IMR-90 (cell line): Measurements from ENCODE around the gene OR5M8. TPM values are rescaled to one million over a fixed set of nuclear protein-coding genes. Genes with fewer than 3 reads are reported as not detected.

ENCODE experiments used
- ATAC-seq: fragments of 200-7000 bp; cut with Tn5 transposase; 2 replicates; pipeline ENCODE4 v1.9.1; 2020; ENCODE audit warnings: low read depth, mild to moderate bottlenecking, moderate library complexity
- BruUV-seq: library from RNA; stranded (reverse); fragments of 400-500 nt; replicated peaks from 2 replicates; lab custom pipeline; 2021; lab: Mats Ljungman, UMichigan
- CTCF ChIA-PET: fragments of 300-600 bp; formaldehyde crosslinking; extraction: SDS; loops from one replicate; lab custom pipeline; 2021; ENCODE audit warnings: antibody characterized with exemption; lab: Yijun Ruan, JAX
- POLR2A ChIA-PET: fragments of 300-600 bp; sonication (Branson Sonifier 250); formaldehyde crosslinking; loops from one replicate; lab custom pipeline; 2022; ENCODE audit warnings: antibody characterized with exemption; ENCODE audit not compliant: unreplicated experiment; lab: Charles Lee
- DNase-seq: peaks from one replicate; pipeline ENCODE4 v3.0.0; 2013
- H2AFZ ChIP-seq: replicated peaks from 2 replicates; pipeline ENCODE3; 2013; ENCODE audit warnings: low read length, mild to moderate bottlenecking; ENCODE audit not compliant: poor library complexity
- H2AK5ac ChIP-seq: 2 replicates; pipeline ENCODE4 v1.6.1; 2013; ENCODE audit warnings: low read depth, low read length, inconsistent platforms
- H2AK9ac ChIP-seq: replicated peaks from 2 replicates; pipeline ENCODE3; 2013; ENCODE audit warnings: mild to moderate bottlenecking, low read depth, low read length, moderate library complexity; ENCODE audit not compliant: poor library complexity
- H2BK120ac ChIP-seq: 2 replicates; pipeline ENCODE4 v1.6.1; 2013; ENCODE audit warnings: low read depth, low read length, inconsistent platforms
- H2BK15ac ChIP-seq: 3 replicates; pipeline ENCODE4 v1.6.1; 2013; ENCODE audit warnings: low read depth, low read length, inconsistent platforms
- H2BK20ac ChIP-seq: 2 replicates; pipeline ENCODE4 v1.6.1; 2013; ENCODE audit warnings: low read depth, mild to moderate bottlenecking, inconsistent platforms, low read length, moderate library complexity
- H2BK5ac ChIP-seq: 2 replicates; pipeline ENCODE4 v1.6.1; 2013; ENCODE audit warnings: mild to moderate bottlenecking, low read depth, low read length, inconsistent platforms; ENCODE audit not compliant: poor library complexity, severe bottlenecking
- H3K14ac ChIP-seq: replicated peaks from 2 replicates; pipeline ENCODE4 v1.6.1; 2013; ENCODE audit warnings: low read depth, low read length, inconsistent platforms
- H3K18ac ChIP-seq: 2 replicates; pipeline ENCODE4 v1.6.1; 2013; ENCODE audit warnings: low read depth, low read length, control low read depth
- H3K23ac ChIP-seq: 2 replicates; pipeline ENCODE4 v1.6.1; 2013; ENCODE audit warnings: low read depth, low read length, inconsistent platforms
- H3K27ac ChIP-seq: 2 replicates; pipeline ENCODE4 v1.5.1; 2013; ENCODE audit warnings: mild to moderate bottlenecking, control low read depth, low read length; ENCODE audit not compliant: insufficient read depth
- H3K27me3 ChIP-seq: 2 replicates; pipeline ENCODE4 v1.6.1; 2013; ENCODE audit warnings: low read length; ENCODE audit not compliant: control insufficient read depth, insufficient read depth
- H3K36me3 ChIP-seq: 2 replicates; pipeline ENCODE4 v1.6.1; 2013; ENCODE audit warnings: low read length, mixed read lengths; ENCODE audit not compliant: control insufficient read depth, insufficient read depth
- H3K4ac ChIP-seq: 2 replicates; pipeline ENCODE4 v1.6.1; 2013; ENCODE audit warnings: low read depth, low read length, inconsistent platforms
- H3K4me1 ChIP-seq: 2 replicates; pipeline ENCODE4 v1.6.1; 2013; ENCODE audit warnings: low read length, mixed read lengths; ENCODE audit not compliant: control insufficient read depth, insufficient read depth
- H3K4me2 ChIP-seq: 2 replicates; pipeline ENCODE4 v1.6.1; 2013; ENCODE audit warnings: low read depth, mild to moderate bottlenecking, control low read depth, low read length, moderate library complexity
- H3K4me3 ChIP-seq: 2 replicates; pipeline ENCODE4 v1.5.1; 2013; ENCODE audit warnings: low read depth, mild to moderate bottlenecking, control low read depth, low read length, moderate library complexity; ENCODE audit not compliant: insufficient read depth
- H3K56ac ChIP-seq: 2 replicates; pipeline ENCODE4 v1.6.1; 2013; ENCODE audit warnings: low read length, inconsistent platforms; ENCODE audit not compliant: insufficient read depth; ENCODE audit errors: extremely low read depth
- H3K79me1 ChIP-seq, 2 experiments: 2 replicates each; pipeline ENCODE4 v1.6.1; 2013; ENCODE audit warnings: low read length in 2 of 2, inconsistent platforms in 1 of 2, low read depth in 1 of 2
- H3K9ac ChIP-seq: 2 replicates; pipeline ENCODE4 v1.6.1; 2013; ENCODE audit warnings: low read depth, low read length, control low read depth
- H3K9me1 ChIP-seq: 2 replicates; pipeline ENCODE4 v1.6.1; 2013; ENCODE audit warnings: low read length, inconsistent platforms; ENCODE audit not compliant: insufficient read depth
- H3K9me3 ChIP-seq: 2 replicates; pipeline ENCODE4 v1.6.1; 2013; ENCODE audit warnings: low read length; ENCODE audit not compliant: control insufficient read depth, insufficient read depth
- H4K20me1 ChIP-seq: 2 replicates; pipeline ENCODE4 v1.6.1; 2013; ENCODE audit warnings: low read length, inconsistent platforms; ENCODE audit not compliant: insufficient read depth
- H4K5ac ChIP-seq: 2 replicates; pipeline ENCODE4 v1.6.1; 2013; ENCODE audit warnings: mild to moderate bottlenecking, low read depth, low read length, control low read depth
- H4K8ac ChIP-seq, 2 experiments: 2 replicates each; pipeline ENCODE4 v1.6.1; 2013; ENCODE audit warnings: low read depth in 2 of 2, low read length in 2 of 2, control low read depth in 1 of 2, inconsistent platforms in 1 of 2
- H4K91ac ChIP-seq: 2 replicates; pipeline ENCODE4 v1.6.1; 2013; ENCODE audit warnings: low read depth, low read length, inconsistent platforms; ENCODE audit not compliant: insufficient read depth
- CEBPB ChIP-seq: IDR thresholded peaks from 2 replicates; pipeline ENCODE4 v1.6.1; 2012; ENCODE audit warnings: low read depth, low read length, improper control_type of control experiment
- whole genome bisulfite sequencing, 2 experiments: methylation state at CpG; one replicate each; pipeline versions ENCODE4 v1.1.5 to v1.1.7; 2013; ENCODE audit warnings: missing lambda C conversion rate in 2 of 2; ENCODE audit not compliant: insufficient read length in 1 of 2; ENCODE audit errors: extremely low coverage in 2 of 2; 5-methylcytosine and 5-hydroxymethylcytosine counted together
- dilution Hi-C: fragments of 300-500 bp; cut with HindIII; formaldehyde crosslinking; loops from one replicate; pipeline ENCODE4 v1.14.3; 2018; ENCODE audit warnings: low sequenced_read_pairs; ENCODE audit not compliant: unreplicated experiment
- in situ Hi-C: fragments of 300-500 bp; cut with MboI; formaldehyde crosslinking; loops from 3 replicates; pipeline ENCODE4 v1.14.3; 2019; ENCODE audit warnings: low sequenced_read_pairs, inconsistent platforms, mixed read lengths
- intact Hi-C: fragments of 100-400 bp; cut with micrococcal nuclease; formaldehyde crosslinking; loops from 2 replicates; pipeline ENCODE4 v1.10.0; 2022
- polyA plus RNA-seq, 3 experiments: library from polyadenylated mRNA; depleted of rRNA; stranded (reverse); fragments of >200 nt; gene quantifications; 2 replicates each; pipeline ENCODE4 v1.2.3, GENCODE V29; 2012; ENCODE audit warnings: low replicate concordance in 1 of 3
- total RNA-seq: library from RNA; depleted of rRNA; stranded (reverse); fragments of >200 nt; gene quantifications from 2 replicates; pipeline ENCODE4 v1.2.3, GENCODE V29; 2012

OR5M8 gene
- total and polyA plus RNA-seq, 2 of the 4 experiments (the other 2 are of a cell fraction): not detected

DNA sequence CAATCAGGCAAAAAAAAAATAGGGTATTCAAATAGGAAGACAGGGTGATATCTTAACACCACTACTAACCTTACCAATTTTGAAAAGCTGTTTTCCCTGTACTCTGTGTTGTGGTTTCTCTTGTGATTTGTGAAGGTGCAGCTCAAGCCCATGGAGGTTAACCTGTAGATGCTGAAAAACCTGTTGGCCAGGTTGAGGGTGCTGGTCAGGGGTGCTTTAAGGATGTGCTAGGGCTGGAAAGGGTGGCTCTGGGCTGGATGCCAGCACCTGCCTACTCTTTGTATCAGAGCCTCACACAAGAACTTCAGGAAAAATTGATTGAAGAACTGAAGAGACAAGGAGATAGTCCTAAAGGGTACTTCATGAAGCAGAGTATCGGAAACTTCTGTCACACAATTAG lies 18.3 kb upstream of the OR5M8 start:
- H3K4me3 ChIP-seq: no peak overlapping the region
- H2AK5ac ChIP-seq: no peak overlapping the region
- H3K18ac ChIP-seq: no peak overlapping the region
- H3K9me1 ChIP-seq: no peaks in the 10 kb centered on the region
- peaks cover 8% of the 10 kb centered on the region; the same call in 1 of the 2 replicates for H3K9me3 ChIP-seq
- H3K23ac ChIP-seq: no peak overlapping the region
- intact Hi-C loops (no loop called here), in situ Hi-C loops (no loop called here), dilution Hi-C loops (no loop called here)
- H2BK15ac ChIP-seq: no peak overlapping the region
- H2AFZ ChIP-seq: no peak overlapping the region
- ATAC-seq (no peak), DNase-seq (no peak)
- H2BK5ac ChIP-seq: no peak overlapping the region
- WGBS, 2 experiments: no CpG with 5 or more reads among the region's 1 CpG
- no peak overlapping the region for H4K91ac ChIP-seq
- H4K5ac ChIP-seq: no peak overlapping the region
- H3K27ac ChIP-seq: no peak overlapping the region
- no peak overlapping the region for H2BK120ac ChIP-seq
- no peaks in the 10 kb centered on the region for H3K36me3 ChIP-seq
- H3K4me1 ChIP-seq: no peaks in the 10 kb centered on the region
- H2AK9ac ChIP-seq: no peak overlapping the region
- no peaks in the 10 kb centered on the region for H3K27me3 ChIP-seq
- no peak for TF ChIP-seq CEBPB
- no peak overlapping the region for H3K14ac ChIP-seq
- no peak overlapping the region for H3K4ac ChIP-seq
- no peak overlapping the region for H3K56ac ChIP-seq
- no TSS peak for BruUV-seq
- ChIA-PET CTCF (no interaction called here), POLR2A (no interaction called here)
- H4K8ac ChIP-seq: no peak overlapping the region
- no peaks in the 10 kb centered on the region for H3K79me1 ChIP-seq
- H4K20me1 ChIP-seq: no peaks in the 10 kb centered on the region
- no peak overlapping the region for H3K9ac ChIP-seq
- H2BK20ac ChIP-seq: no peak overlapping the region
- no peak overlapping the region for H3K4me2 ChIP-seq
